Activated effector memory CD4-positive, alpha-beta T cell treated with anti-CD3 and anti-CD28 coated beads, Interleukin-2, amount 50 U/mL, for 16 hours (primary cell): ENCODE data around the gene ADAMTSL3.
"Not testable (repeated sequence)": the region's sequence is repeated elsewhere in the genome, so short reads cannot be mapped to it uniquely, and the experiment has no call there.

ENCODE experiments used
- DNase-seq: peaks from one replicate; pipeline ENCODE4 v3.0.0-alpha.2; 2020

ADAMTSL3 gene

GRCh38 chr15:84050076-84050475 lies 396.2 kb downstream of the ADAMTSL3 start:
- no peak for DNase-seq

DNA sequence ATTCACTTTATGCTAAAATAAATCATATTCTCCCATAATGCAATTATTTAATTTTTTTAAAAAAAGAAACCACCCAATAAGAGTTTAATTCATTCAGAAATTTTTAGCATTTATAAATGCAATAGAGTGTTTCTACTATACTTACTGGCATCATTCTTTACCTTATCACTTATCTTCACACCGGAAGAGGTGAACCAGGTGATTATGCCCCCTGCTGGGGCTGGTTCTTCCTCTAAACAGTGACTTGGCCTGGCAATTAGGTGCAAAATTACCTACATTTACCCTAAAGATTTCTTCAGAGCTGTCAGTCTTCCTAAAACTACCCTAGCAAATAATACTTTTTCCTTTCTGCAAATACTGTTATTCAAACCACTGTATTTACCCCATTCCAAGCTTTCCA lies 397.2 kb downstream of the ADAMTSL3 start:
- not testable (repeated sequence) for DNase-seq

GRCh38 chr15:84054544-84054943 lies 400.6 kb downstream of the ADAMTSL3 start:
- DNase-seq = not testable (repeated sequence)

GRCh38 chr15:84057714-84058331 lies 403.9 kb downstream of the ADAMTSL3 start:
- DNase-seq = no peak

DNA sequence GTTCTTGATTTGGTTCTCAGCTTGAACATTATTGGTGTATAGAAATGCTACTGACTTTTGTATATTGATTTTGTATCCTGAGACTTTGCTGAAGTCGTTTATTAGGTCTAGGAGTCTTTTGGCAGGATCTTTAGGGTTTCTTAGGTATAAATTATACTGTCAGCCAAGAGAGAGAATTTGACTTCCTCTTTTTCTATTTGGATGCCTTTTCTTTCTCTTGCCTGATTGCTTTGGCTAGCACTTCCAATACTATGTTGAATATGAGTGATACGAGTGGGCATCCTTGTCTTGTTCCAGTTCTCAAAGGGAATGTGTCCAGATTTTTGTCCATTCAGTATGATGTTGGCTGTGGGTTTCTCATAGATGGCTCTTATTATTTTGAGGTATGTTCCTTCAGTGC lies 409.8 kb downstream of the ADAMTSL3 start:
- not testable (repeated sequence) for DNase-seq

GRCh38 chr15:84068674-84069073 lies 414.8 kb downstream of the ADAMTSL3 start:
- DNase-seq = not testable (repeated sequence)

DNA sequence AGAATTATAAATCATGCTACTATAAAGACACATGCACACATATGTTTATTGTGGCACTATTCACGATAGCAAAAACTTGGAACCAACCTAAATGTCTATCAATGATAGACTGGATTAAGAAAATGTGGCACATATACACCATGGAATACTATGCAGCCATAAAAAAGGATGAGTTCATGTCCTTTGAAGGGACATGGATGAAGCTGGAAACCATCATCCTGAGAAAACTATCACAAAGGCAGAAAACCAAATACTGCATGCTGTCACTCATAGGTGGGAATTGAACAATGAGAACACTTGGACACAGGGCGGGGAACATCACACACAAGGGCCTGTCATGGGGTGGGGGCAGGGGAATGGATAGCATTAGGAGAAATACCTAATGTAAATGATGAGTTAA lies 424.1 kb downstream of the ADAMTSL3 start:
- not testable (repeated sequence) for DNase-seq

DNA sequence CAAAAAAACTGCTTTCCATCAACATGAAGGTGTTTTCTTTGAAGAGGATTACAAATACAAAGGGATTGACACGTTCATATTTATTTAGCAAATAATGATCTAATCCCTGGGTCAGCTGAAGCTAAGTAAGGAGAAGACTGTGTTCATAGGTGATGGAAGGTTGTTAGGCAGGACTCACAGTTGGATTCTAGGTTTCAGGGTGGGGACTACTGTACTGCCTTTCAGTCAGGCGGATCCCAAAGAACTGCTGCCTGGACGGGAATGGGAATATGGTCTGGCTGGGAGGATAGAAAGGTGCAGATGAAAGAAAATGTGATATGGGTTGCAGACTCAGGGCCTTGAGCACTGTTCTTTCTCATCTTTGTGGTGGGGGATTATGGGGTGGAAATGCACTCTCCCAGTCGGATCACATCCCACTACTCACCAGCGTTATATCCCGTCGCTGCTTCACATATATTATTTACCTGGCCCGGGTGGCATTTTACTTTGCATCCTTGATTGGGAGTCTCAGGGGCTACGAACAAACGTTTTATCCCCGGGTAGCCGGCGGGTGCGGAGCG lies 425.5 kb downstream of the ADAMTSL3 start:
- not testable (repeated sequence) for DNase-seq

- DNase-seq = peak; percentile 71
These were observed 426.2 kb downstream of the ADAMTSL3 start for GRCh38 chr15:84079885-84080777.

DNA sequence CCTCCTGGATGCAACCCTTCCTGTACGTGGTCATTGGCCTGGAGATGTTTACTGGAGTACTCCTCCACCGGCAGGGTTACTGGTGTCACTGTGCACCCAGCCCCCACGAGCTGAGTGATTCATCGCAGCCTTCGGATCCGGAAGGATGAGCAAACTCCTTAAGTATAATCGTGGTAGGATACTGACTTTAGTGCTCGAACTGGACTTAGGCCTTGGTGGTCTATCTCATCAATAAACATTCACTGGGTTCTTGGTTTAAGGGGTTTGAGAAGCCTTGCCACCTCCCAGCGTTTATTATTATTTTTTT lies 426.8 kb downstream of the ADAMTSL3 start:
- DNase-seq = not testable (repeated sequence)

- DNase-seq = no peak
These were observed 427.7 kb downstream of the ADAMTSL3 start for GRCh38 chr15:84081391-84082168.

DNA sequence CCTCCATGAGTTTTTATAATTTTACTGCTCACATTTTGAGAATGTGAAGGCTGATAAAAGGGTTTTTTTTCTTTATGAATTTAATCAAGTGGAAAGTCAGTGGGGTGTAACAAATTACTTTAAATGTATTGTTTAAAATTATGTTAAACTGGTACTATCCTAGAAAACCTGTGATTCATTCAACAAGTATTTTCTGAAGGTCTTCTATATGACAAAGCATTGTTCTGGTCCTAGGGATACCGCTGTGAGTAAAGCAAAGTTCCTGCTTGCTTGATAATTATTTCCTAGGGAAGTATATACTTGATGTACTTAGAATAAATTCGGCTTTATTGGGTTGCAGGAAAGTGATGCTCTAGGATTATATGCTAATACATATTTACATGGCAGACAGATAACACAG lies 428.8 kb downstream of the ADAMTSL3 start:
- DNase-seq = no peak

GRCh38 chr15:84086071-84086470 lies 432.1 kb downstream of the ADAMTSL3 start:
- DNase-seq = not testable (repeated sequence)
